Thoracic aorta (tissue), 2 donors: ENCODE data around the gene COMT. TPM values are rescaled to one million over a fixed set of nuclear protein-coding genes. Genes with fewer than 3 reads are reported as not detected.

Experiments used
- ATAC-seq: fragments of 150-250 bp; one replicate; pipeline ENCODE4 v1.8.0; 2017; ENCODE audit warnings: low read depth; ENCODE audit not compliant: insufficient number of reproducible peaks, low FRiP score
- DNase-seq: peaks from one replicate; pipeline ENCODE4 v3.0.0-alpha.2; 2020; ENCODE audit warnings: low spot score
- H3K27ac ChIP-seq, 2 donors: fragments of 200-600 bp; sonication (generic); 1 replicate in 1 of 2; 2 replicates in 1 of 2; pipeline ENCODE4 v1.5.1; 2016; ENCODE audit warnings: mild to moderate bottlenecking in 2 of 2, moderate library complexity in 2 of 2
- H3K27me3 ChIP-seq: fragments of 200-600 bp; sonication (generic); replicated peaks from 2 replicates; pipeline ENCODE4 v1.6.0; 2016; ENCODE audit warnings: mild to moderate bottlenecking; ENCODE audit not compliant: insufficient read depth
- H3K36me3 ChIP-seq: fragments of 200-600 bp; sonication (generic); one replicate; pipeline ENCODE4 v1.5.1; 2016
- H3K4me1 ChIP-seq, 2 donors: fragments of 200-600 bp; sonication (generic); 1 replicate in 1 of 2; 2 replicates in 1 of 2; pipeline versions ENCODE4 v1.5.1 to v1.6.0; 2016; ENCODE audit warnings: low read depth in 2 of 2, mild to moderate bottlenecking in 1 of 2; ENCODE audit not compliant: control insufficient read depth in 1 of 2
- H3K4me3 ChIP-seq: fragments of 200-600 bp; sonication (generic); 2 replicates; pipeline ENCODE4 v1.5.1; 2016; ENCODE audit warnings: mild to moderate bottlenecking
- H3K9me3 ChIP-seq: fragments of 200-600 bp; sonication (generic); 2 replicates; pipeline ENCODE4 v1.5.1; 2016
- total RNA-seq, 2 donors: library from RNA; depleted of rRNA; stranded (reverse); fragments of >200 nt; gene quantifications; one replicate each; pipeline versions ENCODE4 v1.1.0 to v1.2.3, GENCODE V29; 2016
- TF ChIP-seq, protein P1 (sequence below): fragments of 200-600 bp; sonication (generic); IDR thresholded peaks from one replicate; pipeline ENCODE4 v1.5.1; 2019; ENCODE audit warnings: antibody characterized with exemption

Gene COMT
- total RNA-seq, 2 donors from 2014 or later: 230 to 300 TPM

DNA sequence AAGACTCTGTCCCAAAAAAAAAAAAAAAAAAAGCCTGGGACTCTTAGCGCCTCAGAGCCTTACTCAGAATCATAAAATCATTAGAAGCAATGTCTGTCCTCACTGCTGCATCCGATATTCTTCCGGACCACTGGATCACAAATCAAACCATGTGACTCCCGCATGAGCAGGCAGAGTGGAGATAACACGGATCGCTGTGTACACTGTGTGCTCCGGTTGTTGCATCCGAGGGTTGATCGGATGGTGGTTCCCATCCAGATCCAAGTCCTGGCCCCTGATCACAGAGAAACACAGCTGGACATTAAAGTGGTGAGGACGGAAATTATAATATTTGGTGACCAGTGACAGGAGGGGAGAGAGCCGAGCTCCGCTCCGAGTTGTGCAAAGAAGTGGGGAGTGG is 9.8 kb downstream of the COMT start:
- peak overlapping the region in 1 of 2 donors; percentile 20 for H3K27ac ChIP-seq
- TF ChIP-seq, protein P1, sequence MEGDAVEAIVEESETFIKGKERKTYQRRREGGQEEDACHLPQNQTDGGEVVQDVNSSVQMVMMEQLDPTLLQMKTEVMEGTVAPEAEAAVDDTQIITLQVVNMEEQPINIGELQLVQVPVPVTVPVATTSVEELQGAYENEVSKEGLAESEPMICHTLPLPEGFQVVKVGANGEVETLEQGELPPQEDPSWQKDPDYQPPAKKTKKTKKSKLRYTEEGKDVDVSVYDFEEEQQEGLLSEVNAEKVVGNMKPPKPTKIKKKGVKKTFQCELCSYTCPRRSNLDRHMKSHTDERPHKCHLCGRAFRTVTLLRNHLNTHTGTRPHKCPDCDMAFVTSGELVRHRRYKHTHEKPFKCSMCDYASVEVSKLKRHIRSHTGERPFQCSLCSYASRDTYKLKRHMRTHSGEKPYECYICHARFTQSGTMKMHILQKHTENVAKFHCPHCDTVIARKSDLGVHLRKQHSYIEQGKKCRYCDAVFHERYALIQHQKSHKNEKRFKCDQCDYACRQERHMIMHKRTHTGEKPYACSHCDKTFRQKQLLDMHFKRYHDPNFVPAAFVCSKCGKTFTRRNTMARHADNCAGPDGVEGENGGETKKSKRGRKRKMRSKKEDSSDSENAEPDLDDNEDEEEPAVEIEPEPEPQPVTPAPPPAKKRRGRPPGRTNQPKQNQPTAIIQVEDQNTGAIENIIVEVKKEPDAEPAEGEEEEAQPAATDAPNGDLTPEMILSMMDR: no peak
- no peaks in the 10 kb centered on the region for H3K36me3 ChIP-seq
- no peaks in the 10 kb centered on the region for H3K9me3 ChIP-seq
- H3K27me3 ChIP-seq: no peaks in the 10 kb centered on the region
- DNase-seq (no peak), ATAC-seq (no peak)
- no peak overlapping the region for H3K4me3 ChIP-seq
- H3K4me1 ChIP-seq: peaks cover 24 to 53% of the 10 kb centered on the region in 2 donors

DNA sequence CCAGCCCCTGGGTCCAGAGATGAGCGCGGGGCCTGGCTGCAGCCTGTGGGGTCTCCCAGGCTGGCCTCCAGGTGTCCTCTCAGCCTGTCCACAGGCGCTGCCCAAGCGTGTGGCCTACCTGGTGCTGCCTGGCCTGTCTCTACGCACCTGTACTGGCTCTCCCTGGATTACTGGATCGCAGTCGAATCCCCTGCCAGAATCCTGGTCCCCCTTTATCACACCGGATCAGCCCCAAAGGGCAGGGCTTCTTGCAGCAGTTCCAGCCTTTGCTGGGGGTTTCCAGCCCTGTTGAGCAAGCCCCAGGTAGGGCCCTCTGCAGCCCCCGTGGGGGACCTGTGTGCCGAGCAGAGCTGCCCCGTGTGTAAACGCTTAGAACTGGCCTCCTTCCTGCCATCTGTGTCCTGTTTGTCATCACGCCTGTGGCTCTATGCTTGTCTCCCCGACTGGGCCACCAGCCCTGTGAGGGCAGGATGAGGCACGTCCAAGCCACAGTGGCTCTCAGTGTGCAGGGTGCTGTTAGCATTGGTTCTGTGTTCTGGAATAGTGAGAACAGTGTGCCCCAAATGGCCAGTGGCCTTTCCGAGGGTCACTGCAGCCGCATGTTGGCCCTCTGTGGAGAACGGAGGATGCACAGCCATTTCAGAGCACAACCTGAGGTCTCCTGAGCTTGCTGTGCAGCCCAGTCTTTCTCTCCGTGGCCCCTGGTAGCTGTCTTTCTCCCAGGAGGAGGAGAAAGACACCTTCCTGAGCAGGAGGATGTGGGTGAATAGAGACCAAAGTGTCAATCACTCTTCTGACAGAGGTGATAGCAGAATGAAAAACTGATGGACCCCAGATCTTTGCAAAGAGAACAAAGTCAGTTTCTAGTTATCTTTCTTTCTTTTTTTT is 13.9 kb downstream of the COMT start:
- no peak for DNase-seq
- H3K9me3 ChIP-seq: no peaks in the 10 kb centered on the region
- H3K36me3 ChIP-seq: no peaks in the 10 kb centered on the region
- H3K27ac ChIP-seq: peak overlapping the region in 1 of 2 donors; percentile 8
- no peak overlapping the region for H3K4me3 ChIP-seq
- H3K27me3 ChIP-seq: no peaks in the 10 kb centered on the region
- ATAC-seq: no peak
- peaks cover 15 to 29% of the 10 kb centered on the region in 2 donors for H3K4me1 ChIP-seq
- TF ChIP-seq, protein P1: no peak

DNA sequence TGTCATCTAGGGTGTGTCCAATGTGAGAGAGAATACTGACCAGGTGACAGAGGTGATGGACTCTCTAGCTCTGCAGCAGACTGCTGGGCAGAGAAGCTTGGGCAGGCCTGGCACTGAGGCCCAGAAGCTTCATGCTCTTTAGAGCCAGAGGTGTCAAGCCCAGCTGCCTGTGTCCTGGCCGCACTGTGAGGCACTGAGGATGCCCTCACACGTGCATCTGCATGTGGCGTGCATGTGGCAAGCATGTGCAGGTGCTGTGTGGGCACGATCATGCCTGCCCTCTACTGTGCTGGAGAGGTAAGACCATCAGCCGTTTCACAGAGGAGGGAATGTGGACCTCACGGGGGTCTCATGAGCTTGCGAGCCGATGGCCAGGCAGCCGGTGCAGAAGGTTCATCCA is 15.9 kb downstream of the COMT start:
- Histone ChIP-seq H3K27me3 (no peaks in the 10 kb centered on the region), H3K4me1 (peaks cover 15 to 35% of the 10 kb centered on the region in 2 donors), H3K9me3 (no peaks in the 10 kb centered on the region), H3K36me3 (peaks cover 4% of the 10 kb centered on the region), H3K27ac (no peak overlapping the region), H3K4me3 (no peak overlapping the region)
- TF ChIP-seq, protein P1: no peak
- DNase-seq (no peak), ATAC-seq (no peak)

DNA sequence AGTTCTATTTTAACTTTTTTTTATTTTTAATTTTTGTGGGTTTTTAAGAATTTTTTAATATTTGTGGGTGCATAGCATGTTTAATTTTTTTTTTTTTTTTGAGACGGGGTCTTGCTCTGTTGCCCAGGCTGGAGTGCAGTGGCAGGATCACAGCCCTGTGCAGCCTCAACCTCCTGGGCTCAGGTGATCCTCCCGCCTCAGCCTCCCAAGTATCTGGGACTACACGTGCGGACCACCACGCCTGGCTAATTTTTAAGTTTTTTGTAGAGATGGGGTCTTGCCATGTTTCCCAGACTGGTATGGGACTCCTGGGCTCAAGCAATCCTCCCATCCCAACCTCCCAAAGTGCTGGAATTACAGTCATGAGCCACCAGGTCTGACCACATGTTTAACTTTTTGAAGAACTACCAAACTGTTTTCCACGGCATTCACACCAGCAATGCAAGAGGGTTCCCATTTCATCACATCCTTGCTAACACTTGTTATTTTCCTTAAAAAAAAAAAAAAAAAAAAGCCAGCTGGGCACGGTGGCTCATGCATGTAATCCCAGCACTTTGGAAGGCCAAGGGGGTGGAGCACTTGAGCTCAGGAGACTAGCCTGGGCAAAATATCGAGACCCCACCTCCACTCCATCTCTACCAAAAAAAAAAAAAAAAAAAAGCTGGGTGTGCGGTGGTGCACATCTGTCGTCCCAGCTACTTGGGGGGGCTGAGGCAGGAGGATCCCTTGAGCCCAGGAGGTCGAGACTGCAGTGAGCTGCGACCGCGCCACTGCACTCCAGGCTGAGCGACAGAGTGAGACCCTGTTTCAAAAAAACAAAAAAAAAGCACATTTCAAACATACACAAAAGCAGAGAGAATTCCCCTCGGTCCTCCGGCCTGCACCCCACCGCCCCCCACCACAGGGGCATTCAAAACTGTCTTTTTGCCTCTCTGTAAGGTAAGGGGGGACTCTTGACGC is 16.8 kb downstream of the COMT start:
- ATAC-seq (peak; percentile 15), DNase-seq (no peak)
- Histone ChIP-seq H3K4me3 (peak overlapping the region; percentile 64), H3K27me3 (no peaks in the 10 kb centered on the region), H3K4me1 (peaks cover 11 to 36% of the 10 kb centered on the region in 2 donors), H3K27ac (peak overlapping the region; percentile 35 to 63), H3K9me3 (no peaks in the 10 kb centered on the region), H3K36me3 (peaks cover 4% of the 10 kb centered on the region)
- TF ChIP-seq, protein P1: no peak
